GM21423 (cell line): ENCODE results near the gene CRTC1.
A peak's percentile ranks its signal among the peaks of the same experiment; 100 is the strongest.

ENCODE experiments used
- ATAC-seq: cut with Tn5 transposase; IDR thresholded peaks from one replicate; pipeline ENCODE4 v1.9.1; 2021; ENCODE audit warnings: mild to moderate bottlenecking, moderate library complexity; ENCODE audit not compliant: unreplicated experiment

CRTC1 gene

DNA sequence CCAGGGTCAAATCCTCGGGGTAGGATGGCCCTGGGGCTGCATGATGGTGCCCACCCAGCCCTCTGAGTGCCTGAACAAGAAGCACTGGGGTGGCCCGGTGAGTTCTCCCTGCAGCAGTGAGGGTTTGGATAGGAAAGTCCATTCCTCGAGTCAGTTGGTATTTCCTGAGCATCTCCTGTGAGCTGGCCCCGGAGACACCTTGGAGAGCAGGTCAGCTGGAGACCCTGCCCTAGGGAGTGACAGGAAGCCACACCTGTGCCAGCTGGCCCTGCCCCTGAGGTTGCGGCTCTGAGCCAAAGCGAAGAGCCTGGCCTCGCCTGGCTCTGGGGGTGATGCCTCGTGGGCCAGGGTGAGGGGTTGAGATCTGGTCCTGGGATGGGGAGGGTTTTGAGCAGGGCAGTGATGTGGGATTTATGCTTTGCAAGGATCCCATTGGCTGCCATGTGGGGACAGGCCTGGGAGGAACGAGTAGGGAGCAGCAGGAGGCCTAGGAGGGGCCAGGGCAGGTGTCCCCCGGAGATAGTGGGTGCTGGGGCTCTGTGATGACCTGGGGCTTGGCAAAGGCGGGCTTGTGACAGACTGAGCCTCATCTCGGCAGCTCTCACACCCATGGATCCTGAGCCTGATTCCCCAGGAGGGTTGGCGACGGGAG, 16.0 kb downstream of the CRTC1 start:
- no peak for ATAC-seq

- peak; percentile 60 for ATAC-seq
Measured at GRCh38 chr19:18700501-18701249, 17.2 kb downstream of the CRTC1 start.

DNA sequence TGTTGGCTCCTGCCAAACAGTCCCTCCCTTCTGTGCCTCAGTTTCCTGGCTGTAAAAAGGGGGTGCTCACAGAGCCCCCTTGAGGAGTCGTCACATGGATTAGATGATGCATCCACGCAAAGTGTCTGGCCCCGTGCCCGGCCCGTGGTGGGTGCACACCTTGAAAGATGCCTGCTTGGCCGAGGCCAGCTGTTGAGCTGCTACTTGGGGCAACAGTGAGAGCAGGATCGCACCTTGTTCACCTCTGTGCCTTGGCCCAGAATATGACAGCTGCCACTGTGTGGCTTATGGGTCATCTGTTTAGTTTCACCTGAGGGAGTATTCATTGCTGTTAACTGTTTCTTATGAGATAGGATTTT, 17.7 kb downstream of the CRTC1 start:
- ATAC-seq, result peak; percentile 8

DNA sequence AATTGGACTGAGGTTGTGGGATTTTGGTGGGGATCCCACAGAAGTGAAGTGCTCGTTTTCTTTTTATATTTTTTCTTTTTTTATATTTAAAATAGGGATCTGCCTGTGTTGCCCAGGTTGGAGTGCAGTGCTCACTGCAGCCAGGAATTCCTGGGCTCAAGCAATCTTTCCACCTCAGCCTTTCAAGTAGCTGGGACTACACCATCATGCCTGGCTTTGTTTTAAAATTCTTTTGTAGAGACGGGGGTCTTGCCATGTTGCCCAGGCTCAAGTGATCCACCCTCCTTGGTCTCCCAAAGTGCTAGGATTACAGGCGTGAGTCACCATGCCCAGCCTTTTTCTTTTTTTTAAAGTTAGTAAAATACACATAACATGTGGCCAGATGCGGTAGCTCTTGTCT, 20.6 kb downstream of the CRTC1 start:
- no peak for ATAC-seq

DNA sequence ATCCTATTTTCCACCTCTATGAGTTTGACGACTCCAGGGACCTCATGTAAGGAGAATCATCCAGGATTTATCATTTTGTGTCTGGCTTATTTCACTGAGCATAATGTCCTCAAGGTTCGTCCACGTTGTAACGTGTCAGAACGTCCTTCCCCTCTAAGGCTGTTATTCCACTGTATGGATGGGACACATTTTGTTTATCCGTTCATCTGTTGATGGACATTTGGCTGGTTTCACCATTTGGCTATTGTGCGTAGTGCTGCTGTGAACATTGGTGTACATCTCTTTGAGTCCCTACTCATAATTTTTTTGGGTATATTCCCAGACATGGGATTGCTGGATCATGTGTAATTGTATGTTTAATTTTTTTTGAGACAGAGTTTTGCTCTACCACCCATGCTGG, 21.5 kb downstream of the CRTC1 start:
- no peak for ATAC-seq

DNA sequence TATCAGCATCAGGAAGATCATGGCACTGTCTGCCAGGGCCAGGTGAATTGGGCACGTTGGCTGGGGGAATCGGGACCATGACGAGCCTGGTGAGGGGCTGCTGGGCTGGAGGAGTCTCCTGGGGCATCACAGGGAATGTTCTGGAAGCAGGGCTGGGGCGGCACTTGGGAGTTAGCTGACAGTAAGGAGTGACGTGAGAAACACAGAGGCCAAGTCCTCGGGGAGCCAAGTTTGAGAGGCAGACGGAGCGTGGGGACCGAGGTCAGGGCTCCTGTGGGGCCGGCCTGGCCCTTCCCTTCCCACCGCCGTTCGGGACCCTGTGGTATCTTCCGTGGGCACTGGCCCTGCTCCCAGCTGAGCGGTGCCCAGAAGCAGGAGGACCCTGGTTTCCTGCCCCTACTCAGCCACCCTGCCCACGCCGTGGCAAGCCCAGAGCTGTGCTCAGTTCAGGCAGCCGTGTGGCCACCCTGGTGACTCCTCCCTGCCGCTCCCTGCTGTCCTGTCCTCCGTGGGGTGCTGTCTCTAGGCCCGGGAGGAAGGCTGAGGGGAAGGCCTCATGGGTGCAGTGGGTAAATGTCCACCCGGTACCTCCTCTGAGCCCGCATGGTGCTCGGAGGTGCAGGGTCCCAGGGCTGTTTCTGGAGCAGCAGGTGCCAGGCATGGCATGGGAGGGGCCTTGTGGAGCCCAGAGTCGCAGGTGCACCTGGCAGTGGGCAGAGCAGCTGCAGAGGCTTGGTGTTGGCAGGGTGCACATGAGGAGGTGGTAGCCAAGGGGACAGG, 25.2 kb downstream of the CRTC1 start:
- no peak for ATAC-seq

- ATAC-seq, result no peak
Measured at GRCh38 chr19:18709546-18709945, 26.1 kb downstream of the CRTC1 start.

- no peak for ATAC-seq
Measured at GRCh38 chr19:18710186-18710585, 26.7 kb downstream of the CRTC1 start.

DNA sequence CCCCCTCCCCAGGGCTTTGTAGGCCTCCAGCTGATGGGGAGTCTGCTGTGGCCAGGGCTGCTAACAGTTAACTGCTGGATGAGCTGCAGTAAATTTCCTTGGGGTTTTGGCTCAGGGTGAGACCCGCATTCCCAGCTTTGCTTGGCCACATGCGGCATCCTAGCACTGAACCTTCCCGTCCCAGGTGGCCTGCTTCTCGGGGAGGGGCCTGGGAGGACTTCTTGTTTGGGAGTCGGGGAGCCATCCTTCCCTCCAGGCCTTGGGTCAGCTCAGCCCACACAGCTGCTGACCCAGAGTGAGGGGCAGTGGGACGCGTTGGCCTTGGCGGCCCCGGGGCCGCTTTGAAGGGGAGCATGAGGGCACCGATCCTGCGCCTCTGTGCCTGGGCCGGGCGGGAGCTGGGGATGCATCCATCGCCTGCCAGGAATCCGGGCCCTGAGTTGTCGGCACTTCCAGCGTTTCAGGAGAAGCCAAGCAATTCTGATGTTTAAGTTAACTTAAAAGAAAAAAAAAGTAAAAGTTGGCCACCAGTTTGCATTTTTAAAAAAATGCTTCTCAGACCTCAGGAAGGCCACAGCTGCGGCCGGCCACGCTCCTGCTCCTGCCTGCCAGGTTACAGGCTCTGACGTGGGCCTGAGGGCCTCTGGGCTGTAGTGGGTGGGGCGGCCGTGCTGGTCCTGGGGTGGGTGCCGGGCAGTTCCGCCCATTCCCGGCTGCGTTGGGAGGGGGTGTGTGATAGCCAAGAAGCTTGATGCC, 27.7 kb downstream of the CRTC1 start:
- no peak for ATAC-seq

DNA sequence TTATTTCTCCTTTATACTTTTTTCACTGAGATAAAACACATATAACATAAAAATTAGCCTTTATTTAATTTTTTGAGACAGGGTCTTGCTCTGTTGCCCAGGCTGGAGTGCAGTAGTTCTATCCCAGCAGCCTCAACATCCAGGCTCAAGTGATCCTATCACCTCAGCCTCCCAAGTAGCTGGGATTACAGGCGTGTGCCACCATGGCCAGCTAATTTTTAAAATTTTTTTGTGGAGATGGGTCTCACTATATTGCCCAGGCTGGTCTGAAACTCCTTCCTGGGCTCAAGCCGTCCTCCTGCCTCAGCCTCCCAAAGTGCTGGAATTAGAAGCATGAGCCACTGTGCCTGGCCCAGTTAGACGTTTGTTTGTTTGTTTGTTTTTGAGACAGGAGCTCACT, 28.4 kb downstream of the CRTC1 start:
- no peak for ATAC-seq

DNA sequence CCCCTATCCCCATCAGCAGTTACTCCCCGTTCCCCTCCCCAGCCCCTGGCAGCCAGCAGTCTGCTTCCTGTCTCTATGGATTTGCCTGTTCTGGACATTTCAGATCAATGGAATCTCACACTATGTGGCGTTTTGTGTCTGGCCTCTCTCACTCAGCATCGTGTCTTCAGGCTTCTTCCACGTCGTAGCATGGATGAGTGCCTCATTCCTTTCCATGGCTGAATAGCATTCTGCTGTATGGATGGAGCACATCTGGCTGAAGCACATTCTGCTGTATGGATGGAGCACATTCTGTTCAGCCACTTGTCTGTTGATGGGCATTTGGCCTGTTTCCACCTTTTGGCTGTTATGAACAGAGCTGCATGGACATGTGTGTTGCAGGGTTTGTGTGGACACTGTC, 29.5 kb downstream of the CRTC1 start:
- no peak for ATAC-seq

- no peak for ATAC-seq
Measured at GRCh38 chr19:18713550-18714117, 30.2 kb downstream of the CRTC1 start.

GRCh38 chr19:18715416-18715815, 31.9 kb downstream of the CRTC1 start:
- ATAC-seq, result no peak

DNA sequence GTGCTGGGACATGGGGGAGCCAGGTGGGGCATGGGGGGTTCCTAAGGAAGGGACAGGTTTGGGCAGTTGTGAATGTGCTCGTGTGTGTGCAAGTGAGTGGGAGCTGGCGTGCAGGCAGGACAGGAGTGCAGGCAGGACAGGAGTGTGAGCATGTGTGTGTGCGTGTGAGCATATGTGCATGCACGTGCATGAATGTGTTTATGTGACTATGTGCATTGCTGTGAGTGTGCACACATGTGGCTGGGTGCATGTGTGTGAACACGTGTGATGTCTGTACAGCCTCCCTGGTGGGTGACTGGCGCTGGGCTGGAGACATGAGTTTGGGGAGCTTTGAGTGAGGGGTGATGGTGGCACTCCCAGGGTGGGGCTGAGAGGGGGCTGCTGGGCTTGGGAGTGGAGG, 33.4 kb downstream of the CRTC1 start:
- ATAC-seq, result no peak

- ATAC-seq, result no peak
Measured at GRCh38 chr19:18717601-18718000, 34.1 kb downstream of the CRTC1 start.

GRCh38 chr19:18718015-18718526, 34.6 kb downstream of the CRTC1 start:
- ATAC-seq, result no peak

- no peak for ATAC-seq
Measured at GRCh38 chr19:18718846-18719458, 35.5 kb downstream of the CRTC1 start.

- no peak for ATAC-seq
Measured at GRCh38 chr19:18719541-18719940, 36.1 kb downstream of the CRTC1 start.

DNA sequence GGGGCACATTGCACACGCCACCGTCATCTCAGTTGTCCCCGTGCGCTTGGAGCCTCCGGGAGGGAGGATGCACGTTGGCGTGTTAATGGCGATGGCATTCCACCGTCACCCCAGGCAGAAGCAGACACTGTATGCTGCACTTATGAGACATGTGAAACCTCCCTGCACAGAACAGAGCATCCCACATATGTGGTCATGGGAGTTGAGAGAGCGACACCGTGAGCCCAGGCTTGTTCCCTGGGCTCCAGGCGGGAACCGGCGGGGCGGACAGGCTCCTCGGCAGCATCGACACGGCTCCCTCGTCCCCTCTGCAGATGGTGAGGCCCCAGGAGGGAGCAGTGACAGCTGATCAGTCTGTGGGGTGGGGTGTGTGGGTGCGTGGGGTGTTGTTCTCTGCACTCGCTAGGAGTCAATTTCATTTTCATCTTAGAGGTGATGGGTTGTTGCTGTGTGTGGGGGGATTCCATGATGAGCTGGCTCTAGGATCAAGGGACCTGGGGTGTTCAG, 40.4 kb downstream of the CRTC1 start:
- ATAC-seq, result no peak
